Ishikawa (cell line): ENCODE measurements around the gene PLPPR1.

ENCODE experiments used
- CEBPB ChIP-seq: IDR thresholded peaks from 2 replicates; pipeline ENCODE4 v1.6.1; 2012
- CREB1 ChIP-seq: IDR thresholded peaks from 2 replicates; pipeline ENCODE4 v1.6.1; 2012; ENCODE audit warnings: low read depth
- EGR1 ChIP-seq: IDR thresholded peaks from 2 replicates; pipeline ENCODE4 v1.6.1; 2012
- EP300 ChIP-seq: IDR thresholded peaks from 2 replicates; pipeline ENCODE4 v1.6.1; 2012; ENCODE audit warnings: borderline replicate concordance
- FOXM1 ChIP-seq: IDR thresholded peaks from 2 replicates; pipeline ENCODE4 v1.6.1; 2012; ENCODE audit warnings: low read depth, borderline replicate concordance
- MAX ChIP-seq: IDR thresholded peaks from 2 replicates; pipeline ENCODE4 v1.6.1; 2012
- NFIC ChIP-seq: IDR thresholded peaks from 2 replicates; pipeline ENCODE4 v1.6.1; 2012
- RAD21 ChIP-seq: IDR thresholded peaks from 2 replicates; pipeline ENCODE4 v1.6.1; 2012; ENCODE audit warnings: low read depth
- REST ChIP-seq: IDR thresholded peaks from 2 replicates; pipeline ENCODE4 v1.6.1; 2012; ENCODE audit warnings: low read depth, mild to moderate bottlenecking
- TAF1 ChIP-seq: IDR thresholded peaks from 2 replicates; pipeline ENCODE4 v1.6.1; 2012; ENCODE audit warnings: low read depth, mild to moderate bottlenecking
- TCF12 ChIP-seq: IDR thresholded peaks from 2 replicates; pipeline ENCODE4 v1.6.1; 2012; ENCODE audit warnings: low read depth
- TEAD4 ChIP-seq: IDR thresholded peaks from 2 replicates; pipeline ENCODE4 v1.6.1; 2012
- USF1 ChIP-seq: IDR thresholded peaks from 2 replicates; pipeline ENCODE4 v1.6.1; 2012
- YY1 ChIP-seq: IDR thresholded peaks from 2 replicates; pipeline ENCODE4 v1.6.1; 2012; ENCODE audit warnings: low read depth
- ZBTB7A ChIP-seq: IDR thresholded peaks from 2 replicates; pipeline ENCODE4 v1.6.1; 2012; ENCODE audit warnings: low read depth

The PLPPR1 gene

GRCh38 chr9:101366038-101366756, 337.7 kb downstream of the PLPPR1 start:
- TF ChIP-seq REST (no peak), TAF1 (no peak), CREB1 (no peak), FOXM1 (no peak), NFIC (no peak), ZBTB7A (no peak), YY1 (no peak), TCF12 (no peak), TEAD4 (no peak), EGR1 (no peak), USF1 (no peak), MAX (no peak), EP300 (no peak), CEBPB (no peak), RAD21 (no peak)

GRCh38 chr9:101367323-101367722, 338.8 kb downstream of the PLPPR1 start:
- no peak for TF ChIP-seq YY1
- TF ChIP-seq ZBTB7A = no peak
- TF ChIP-seq EP300 = no peak
- TF ChIP-seq EGR1 = no peak
- TF ChIP-seq USF1 = no peak
- TF ChIP-seq MAX = no peak
- no peak for TF ChIP-seq TAF1
- no peak for TF ChIP-seq CEBPB
- no peak for TF ChIP-seq FOXM1

GRCh38 chr9:101369286-101369685, 340.8 kb downstream of the PLPPR1 start:
- TF ChIP-seq EGR1 (no peak), REST (no peak), CREB1 (no peak), RAD21 (no peak), CEBPB (no peak), MAX (no peak), TCF12 (no peak), USF1 (no peak), TEAD4 (no peak), FOXM1 (no peak), NFIC (no peak), EP300 (no peak), ZBTB7A (no peak), TAF1 (no peak), YY1 (no peak)

GRCh38 chr9:101369884-101370531, 341.5 kb downstream of the PLPPR1 start:
- no peak for TF ChIP-seq YY1
- TF ChIP-seq RAD21 = no peak
- TF ChIP-seq NFIC = no peak
- TF ChIP-seq EGR1 = no peak
- no peak for TF ChIP-seq CREB1
- no peak for TF ChIP-seq CEBPB
- TF ChIP-seq MAX = no peak
- no peak for TF ChIP-seq TEAD4
- TF ChIP-seq REST = no peak
- no peak for TF ChIP-seq ZBTB7A
- TF ChIP-seq TCF12 = no peak
